ENCODE data around the gene RPL38. TPM values are rescaled to one million over a fixed set of nuclear protein-coding genes. Genes with fewer than 3 reads are reported as not detected.

RPL38 gene
- total and polyA plus RNA-seq, 2 experiments from 2014 or later = 286 to 5,312 TPM

GRCh38 chr17:74226252-74226651 lies 22.8 kb downstream of the RPL38 start:
- Histone ChIP-seq H4K20me1 (replicated peaks; ENCODE audit: insufficient read depth) (no peaks in the 10 kb centered on the region), H3K9me2 (ENCODE audit: insufficient read depth) (no peaks in the 10 kb centered on the region), H3K4me1 (ENCODE audit: insufficient read depth) (no peaks in the 10 kb centered on the region), H3F3A (replicated peaks; ENCODE audit: low read depth) (no peaks in the 10 kb centered on the region), H3K36me3 (ENCODE audit: insufficient read depth) (no peaks in the 10 kb centered on the region), H2AFZ (no peak overlapping the region), H3K4me2 (no peak overlapping the region), H3K4me3 (no peak overlapping the region), H3K27me3 (ENCODE audit: insufficient read depth) (no peaks in the 10 kb centered on the region), H3K79me2 (replicated peaks; ENCODE audit: insufficient read depth) (no peaks in the 10 kb centered on the region), H3K27ac (ENCODE audit: low read depth) (no peak overlapping the region)
- ATAC-seq (no peak), DNase-seq (ENCODE audit: low spot score) (no peak)
- TF ChIP-seq, protein P1, sequence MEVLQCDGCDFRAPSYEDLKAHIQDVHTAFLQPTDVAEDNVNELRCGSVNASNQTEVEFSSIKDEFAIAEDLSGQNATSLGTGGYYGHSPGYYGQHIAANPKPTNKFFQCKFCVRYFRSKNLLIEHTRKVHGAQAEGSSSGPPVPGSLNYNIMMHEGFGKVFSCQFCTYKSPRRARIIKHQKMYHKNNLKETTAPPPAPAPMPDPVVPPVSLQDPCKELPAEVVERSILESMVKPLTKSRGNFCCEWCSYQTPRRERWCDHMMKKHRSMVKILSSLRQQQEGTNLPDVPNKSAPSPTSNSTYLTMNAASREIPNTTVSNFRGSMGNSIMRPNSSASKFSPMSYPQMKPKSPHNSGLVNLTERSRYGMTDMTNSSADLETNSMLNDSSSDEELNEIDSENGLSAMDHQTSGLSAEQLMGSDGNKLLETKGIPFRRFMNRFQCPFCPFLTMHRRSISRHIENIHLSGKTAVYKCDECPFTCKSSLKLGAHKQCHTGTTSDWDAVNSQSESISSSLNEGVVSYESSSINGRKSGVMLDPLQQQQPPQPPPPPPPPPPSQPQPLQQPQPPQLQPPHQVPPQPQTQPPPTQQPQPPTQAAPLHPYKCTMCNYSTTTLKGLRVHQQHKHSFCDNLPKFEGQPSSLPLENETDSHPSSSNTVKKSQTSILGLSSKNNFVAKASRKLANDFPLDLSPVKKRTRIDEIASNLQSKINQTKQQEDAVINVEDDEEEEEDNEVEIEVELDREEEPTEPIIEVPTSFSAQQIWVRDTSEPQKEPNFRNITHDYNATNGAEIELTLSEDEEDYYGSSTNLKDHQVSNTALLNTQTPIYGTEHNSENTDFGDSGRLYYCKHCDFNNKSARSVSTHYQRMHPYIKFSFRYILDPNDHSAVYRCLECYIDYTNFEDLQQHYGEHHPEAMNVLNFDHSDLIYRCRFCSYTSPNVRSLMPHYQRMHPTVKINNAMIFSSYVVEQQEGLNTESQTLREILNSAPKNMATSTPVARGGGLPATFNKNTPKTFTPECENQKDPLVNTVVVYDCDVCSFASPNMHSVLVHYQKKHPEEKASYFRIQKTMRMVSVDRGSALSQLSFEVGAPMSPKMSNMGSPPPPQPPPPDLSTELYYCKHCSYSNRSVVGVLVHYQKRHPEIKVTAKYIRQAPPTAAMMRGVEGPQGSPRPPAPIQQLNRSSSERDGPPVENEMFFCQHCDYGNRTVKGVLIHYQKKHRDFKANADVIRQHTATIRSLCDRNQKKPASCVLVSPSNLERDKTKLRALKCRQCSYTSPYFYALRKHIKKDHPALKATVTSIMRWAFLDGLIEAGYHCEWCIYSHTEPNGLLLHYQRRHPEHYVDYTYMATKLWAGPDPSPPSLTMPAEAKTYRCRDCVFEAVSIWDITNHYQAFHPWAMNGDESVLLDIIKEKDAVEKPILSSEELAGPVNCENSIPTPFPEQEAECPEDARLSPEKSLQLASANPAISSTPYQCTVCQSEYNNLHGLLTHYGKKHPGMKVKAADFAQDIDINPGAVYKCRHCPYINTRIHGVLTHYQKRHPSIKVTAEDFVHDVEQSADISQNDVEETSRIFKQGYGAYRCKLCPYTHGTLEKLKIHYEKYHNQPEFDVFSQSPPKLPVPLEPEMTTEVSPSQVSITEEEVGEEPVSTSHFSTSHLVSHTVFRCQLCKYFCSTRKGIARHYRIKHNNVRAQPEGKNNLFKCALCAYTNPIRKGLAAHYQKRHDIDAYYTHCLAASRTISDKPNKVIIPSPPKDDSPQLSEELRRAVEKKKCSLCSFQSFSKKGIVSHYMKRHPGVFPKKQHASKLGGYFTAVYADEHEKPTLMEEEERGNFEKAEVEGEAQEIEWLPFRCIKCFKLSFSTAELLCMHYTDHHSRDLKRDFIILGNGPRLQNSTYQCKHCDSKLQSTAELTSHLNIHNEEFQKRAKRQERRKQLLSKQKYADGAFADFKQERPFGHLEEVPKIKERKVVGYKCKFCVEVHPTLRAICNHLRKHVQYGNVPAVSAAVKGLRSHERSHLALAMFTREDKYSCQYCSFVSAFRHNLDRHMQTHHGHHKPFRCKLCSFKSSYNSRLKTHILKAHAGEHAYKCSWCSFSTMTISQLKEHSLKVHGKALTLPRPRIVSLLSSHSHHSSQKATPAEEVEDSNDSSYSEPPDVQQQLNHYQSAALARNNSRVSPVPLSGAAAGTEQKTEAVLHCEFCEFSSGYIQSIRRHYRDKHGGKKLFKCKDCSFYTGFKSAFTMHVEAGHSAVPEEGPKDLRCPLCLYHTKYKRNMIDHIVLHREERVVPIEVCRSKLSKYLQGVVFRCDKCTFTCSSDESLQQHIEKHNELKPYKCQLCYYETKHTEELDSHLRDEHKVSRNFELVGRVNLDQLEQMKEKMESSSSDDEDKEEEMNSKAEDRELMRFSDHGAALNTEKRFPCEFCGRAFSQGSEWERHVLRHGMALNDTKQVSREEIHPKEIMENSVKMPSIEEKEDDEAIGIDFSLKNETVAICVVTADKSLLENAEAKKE (CRISPR knock-in tag; IDR thresholded peaks at IDR 0.05) = no peak
- TF ChIP-seq STAT1 (IDR thresholded peaks at IDR 0.05; ENCODE audit: unreplicated experiment) (no peak), CREB1 (CRISPR knock-in tag; IDR thresholded peaks at IDR 0.05; ENCODE audit: low read depth) (no peak), ZNF114 (CRISPR knock-in tag; IDR thresholded peaks at IDR 0.05) (no peak), POLR2AphosphoS5 (IDR thresholded peaks at IDR 0.05; ENCODE audit: low read depth) (no peak), EZH2phosphoT487 (IDR thresholded peaks at IDR 0.05; ENCODE audit: unreplicated experiment) (no peak), ZNF331 (CRISPR knock-in tag; IDR thresholded peaks at IDR 0.05; ENCODE audit: low read depth) (no peak), JUNB (IDR thresholded peaks at IDR 0.05; ENCODE audit: unreplicated experiment) (no peak), EZH2 (IDR thresholded peaks at IDR 0.05; ENCODE audit: low read depth, unreplicated experiment) (no peak), CTCF (conservative IDR thresholded peaks at IDR 0.05; ENCODE audit: low read depth in 2 of 2) (no peak), NANOG (IDR thresholded peaks at IDR 0.05; ENCODE audit: borderline replicate concordance) (no peak)
- TF ChIP-seq, protein P2, sequence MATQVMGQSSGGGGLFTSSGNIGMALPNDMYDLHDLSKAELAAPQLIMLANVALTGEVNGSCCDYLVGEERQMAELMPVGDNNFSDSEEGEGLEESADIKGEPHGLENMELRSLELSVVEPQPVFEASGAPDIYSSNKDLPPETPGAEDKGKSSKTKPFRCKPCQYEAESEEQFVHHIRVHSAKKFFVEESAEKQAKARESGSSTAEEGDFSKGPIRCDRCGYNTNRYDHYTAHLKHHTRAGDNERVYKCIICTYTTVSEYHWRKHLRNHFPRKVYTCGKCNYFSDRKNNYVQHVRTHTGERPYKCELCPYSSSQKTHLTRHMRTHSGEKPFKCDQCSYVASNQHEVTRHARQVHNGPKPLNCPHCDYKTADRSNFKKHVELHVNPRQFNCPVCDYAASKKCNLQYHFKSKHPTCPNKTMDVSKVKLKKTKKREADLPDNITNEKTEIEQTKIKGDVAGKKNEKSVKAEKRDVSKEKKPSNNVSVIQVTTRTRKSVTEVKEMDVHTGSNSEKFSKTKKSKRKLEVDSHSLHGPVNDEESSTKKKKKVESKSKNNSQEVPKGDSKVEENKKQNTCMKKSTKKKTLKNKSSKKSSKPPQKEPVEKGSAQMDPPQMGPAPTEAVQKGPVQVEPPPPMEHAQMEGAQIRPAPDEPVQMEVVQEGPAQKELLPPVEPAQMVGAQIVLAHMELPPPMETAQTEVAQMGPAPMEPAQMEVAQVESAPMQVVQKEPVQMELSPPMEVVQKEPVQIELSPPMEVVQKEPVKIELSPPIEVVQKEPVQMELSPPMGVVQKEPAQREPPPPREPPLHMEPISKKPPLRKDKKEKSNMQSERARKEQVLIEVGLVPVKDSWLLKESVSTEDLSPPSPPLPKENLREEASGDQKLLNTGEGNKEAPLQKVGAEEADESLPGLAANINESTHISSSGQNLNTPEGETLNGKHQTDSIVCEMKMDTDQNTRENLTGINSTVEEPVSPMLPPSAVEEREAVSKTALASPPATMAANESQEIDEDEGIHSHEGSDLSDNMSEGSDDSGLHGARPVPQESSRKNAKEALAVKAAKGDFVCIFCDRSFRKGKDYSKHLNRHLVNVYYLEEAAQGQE (IDR thresholded peaks at IDR 0.05; ENCODE audit: unreplicated experiment) = no peak
- TF ChIP-seq, protein P3, sequence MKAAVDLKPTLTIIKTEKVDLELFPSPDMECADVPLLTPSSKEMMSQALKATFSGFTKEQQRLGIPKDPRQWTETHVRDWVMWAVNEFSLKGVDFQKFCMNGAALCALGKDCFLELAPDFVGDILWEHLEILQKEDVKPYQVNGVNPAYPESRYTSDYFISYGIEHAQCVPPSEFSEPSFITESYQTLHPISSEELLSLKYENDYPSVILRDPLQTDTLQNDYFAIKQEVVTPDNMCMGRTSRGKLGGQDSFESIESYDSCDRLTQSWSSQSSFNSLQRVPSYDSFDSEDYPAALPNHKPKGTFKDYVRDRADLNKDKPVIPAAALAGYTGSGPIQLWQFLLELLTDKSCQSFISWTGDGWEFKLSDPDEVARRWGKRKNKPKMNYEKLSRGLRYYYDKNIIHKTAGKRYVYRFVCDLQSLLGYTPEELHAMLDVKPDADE (IDR thresholded peaks at IDR 0.05) = no peak
- Mint-ChIP-seq H3K27ac (no peak overlapping the region), H3K36me3 (ENCODE audit: low read depth) (no peaks in the 10 kb centered on the region; the same call in 2 of the 3 replicates), H3K27me3 (ENCODE audit: insufficient read depth, low read depth, poor library complexity) (peaks cover 6% of the 10 kb centered on the region), H3K4me1 (peaks cover 10% of the 10 kb centered on the region; the same call in 1 of the 3 replicates), H3K9me3 (no peaks in the 10 kb centered on the region; the same call in 2 of the 3 replicates), H3K4me3 (no peak overlapping the region)

Measured in GM23338 (cell line).